Measurements from ENCODE around the gene ADAMTS12. TPM values are rescaled to one million over a fixed set of nuclear protein-coding genes. Genes with fewer than 3 reads are reported as not detected.

Gene ADAMTS12
- polyA plus RNA-seq, 1 donor (not counting 4 experiments of a cell fraction or from before 2014, with no cell fraction given) = 0.49 TPM

- DNase-seq (ENCODE audit: low read depth, low spot score) (no peak), FAIRE-seq (no peak)
- Histone ChIP-seq H3K9me1 (ENCODE audit: control insufficient read depth, extremely low read depth, insufficient read depth, low read length) (no peaks in the 10 kb centered on the region), H3K36me3 (ENCODE audit: control insufficient read depth in 2 of 2, extremely low read depth in 1 of 2, insufficient read depth in 2 of 2, low read length in 2 of 2) (no peaks in the 10 kb centered on the region), H3K79me2 (ENCODE audit: control insufficient read depth, insufficient read depth, low read length) (no peaks in the 10 kb centered on the region), H3K9me3 (ENCODE audit: control insufficient read depth, low read depth, low read length) (no peaks in the 10 kb centered on the region), H2AFZ (ENCODE audit: control insufficient read depth, low read length) (no peak overlapping the region), H3K4me2 (ENCODE audit: control insufficient read depth, extremely low read depth, insufficient read depth, low read depth, low read length) (no peak overlapping the region), H3K9ac (ENCODE audit: control insufficient read depth, extremely low read depth, insufficient read depth, low read length) (no peak overlapping the region), H3K4me3 (ENCODE audit: control insufficient read depth in 2 of 3, extremely low read depth in 1 of 3, insufficient read depth in 2 of 3, low read depth in 1 of 3, low read length in 3 of 3) (no peak overlapping the region), H3K27me3 (ENCODE audit: control insufficient read depth, extremely low read depth, insufficient read depth, low read length) (no peaks in the 10 kb centered on the region), H4K20me1 (ENCODE audit: control insufficient read depth, extremely low read depth, insufficient read depth, low read length) (no peaks in the 10 kb centered on the region), H3K27ac (ENCODE audit: control insufficient read depth, insufficient read depth, low read length) (no peak overlapping the region), H3K4me1 (ENCODE audit: control insufficient read depth, extremely low read depth, insufficient read depth, low read length) (no peaks in the 10 kb centered on the region)
- no peak for TF ChIP-seq EZH2 (IDR thresholded peaks at IDR 0.05; ENCODE audit: low read length)
- no peak for TF ChIP-seq CTCF (optimal IDR thresholded peaks at IDR 0.05 in 1 of 3, IDR thresholded peaks at IDR 0.05 in 1 of 3, conservative IDR thresholded peaks at IDR 0.05 in 1 of 3; ENCODE audit: extremely low read depth in 1 of 3, insufficient read depth in 2 of 3, low read length in 3 of 3)
- dilution Hi-C loops (cut with MboI; ENCODE audit: extremely low pct_ligation_motif_present, low sequenced_read_pairs) = no loop called here
These were observed 312.6 kb downstream of the ADAMTS12 start for GRCh38 chr5:33579152-33579551.

- no peak overlapping the region for H3K9ac ChIP-seq (ENCODE audit: control insufficient read depth, extremely low read depth, insufficient read depth, low read length)
- FAIRE-seq (no peak), DNase-seq (ENCODE audit: low read depth, low spot score) (no peak)
- H3K9me3 ChIP-seq (ENCODE audit: control insufficient read depth, low read depth, low read length) = no peaks in the 10 kb centered on the region
- dilution Hi-C loops (cut with MboI; ENCODE audit: extremely low pct_ligation_motif_present, low sequenced_read_pairs) = no loop called here
- H3K79me2 ChIP-seq (ENCODE audit: control insufficient read depth, insufficient read depth, low read length) = no peaks in the 10 kb centered on the region
- no peak overlapping the region for H3K27ac ChIP-seq (ENCODE audit: control insufficient read depth, insufficient read depth, low read length)
- no peaks in the 10 kb centered on the region for H3K9me1 ChIP-seq (ENCODE audit: control insufficient read depth, extremely low read depth, insufficient read depth, low read length)
- TF ChIP-seq EZH2 (IDR thresholded peaks at IDR 0.05; ENCODE audit: low read length) (no peak), CTCF (optimal IDR thresholded peaks at IDR 0.05 in 1 of 3, IDR thresholded peaks at IDR 0.05 in 1 of 3, conservative IDR thresholded peaks at IDR 0.05 in 1 of 3; ENCODE audit: extremely low read depth in 1 of 3, insufficient read depth in 2 of 3, low read length in 3 of 3) (no peak)
- no peaks in the 10 kb centered on the region for H3K4me1 ChIP-seq (ENCODE audit: control insufficient read depth, extremely low read depth, insufficient read depth, low read length)
- H2AFZ ChIP-seq (ENCODE audit: control insufficient read depth, low read length) = no peak overlapping the region
- no peaks in the 10 kb centered on the region for H3K36me3 ChIP-seq (ENCODE audit: control insufficient read depth in 2 of 2, extremely low read depth in 1 of 2, insufficient read depth in 2 of 2, low read length in 2 of 2)
- no peak overlapping the region for H3K4me3 ChIP-seq (ENCODE audit: control insufficient read depth in 2 of 3, extremely low read depth in 1 of 3, insufficient read depth in 2 of 3, low read depth in 1 of 3, low read length in 3 of 3)
- H3K4me2 ChIP-seq (ENCODE audit: control insufficient read depth, extremely low read depth, insufficient read depth, low read depth, low read length) = no peak overlapping the region
- no peaks in the 10 kb centered on the region for H3K27me3 ChIP-seq (ENCODE audit: control insufficient read depth, extremely low read depth, insufficient read depth, low read length)
- H4K20me1 ChIP-seq (ENCODE audit: control insufficient read depth, extremely low read depth, insufficient read depth, low read length) = no peaks in the 10 kb centered on the region
These were observed 314.8 kb downstream of the ADAMTS12 start for GRCh38 chr5:33576726-33577590.
